AG09309 (cell line): ENCODE measurements around the gene NTNG2.

Source experiments
- DNase-seq: peaks from one replicate; pipeline ENCODE4 v3.0.0-alpha.2; 2010; ENCODE audit warnings: low read depth
- H3K4me3 ChIP-seq: 2 replicates; pipeline ENCODE4 v1.5.1; 2011; ENCODE audit warnings: mild to moderate bottlenecking, low read depth, low read length, moderate library complexity; ENCODE audit not compliant: control insufficient read depth
- CTCF ChIP-seq: IDR thresholded peaks from 2 replicates; pipeline ENCODE4 v1.5.1; 2011; ENCODE audit warnings: mild to moderate bottlenecking, low read depth, low read length, inconsistent platforms; ENCODE audit not compliant: insufficient read depth, control insufficient read depth; ENCODE audit errors: missing control alignments

Gene NTNG2

GRCh38 chr9:132185073-132186009 is 23.5 kb downstream of the NTNG2 start:
- no peak for TF ChIP-seq CTCF
- no peak for DNase-seq
- no peak overlapping the region for H3K4me3 ChIP-seq

GRCh38 chr9:132187121-132187620 is 25.3 kb downstream of the NTNG2 start:
- DNase-seq: no peak
- no peak overlapping the region for H3K4me3 ChIP-seq
- no peak for TF ChIP-seq CTCF

GRCh38 chr9:132190966-132191365 is 29.1 kb downstream of the NTNG2 start:
- no peak for DNase-seq
- TF ChIP-seq CTCF: no peak
- H3K4me3 ChIP-seq: no peak overlapping the region

GRCh38 chr9:132192728-132193127 is 30.9 kb downstream of the NTNG2 start:
- DNase-seq: no peak
- TF ChIP-seq CTCF: no peak

GRCh38 chr9:132193227-132194124 is 31.6 kb downstream of the NTNG2 start:
- DNase-seq: no peak
- no peak overlapping the region for H3K4me3 ChIP-seq
- TF ChIP-seq CTCF: no peak

More at GRCh38 chr9:132192728-132193127, 30.9 kb downstream of the NTNG2 start:
- no peak overlapping the region for H3K4me3 ChIP-seq

- TF ChIP-seq CTCF: no peak
- no peak for DNase-seq
- H3K4me3 ChIP-seq: no peak overlapping the region
Measured at GRCh38 chr9:132194508-132194907, 32.6 kb downstream of the NTNG2 start.
